Peyer's patch (tissue), 4 donors: ENCODE data around the gene SLC6A9.

Experiments used
- POLR2A ChIP-seq, 2 donors: fragments of 450-650 bp; IDR thresholded peaks; one replicate each; pipeline ENCODE4 v1.5.1; 2017; ENCODE audit warnings: antibody characterized with exemption in 2 of 2, mild to moderate bottlenecking in 2 of 2, moderate library complexity in 2 of 2
- TF ChIP-seq, protein P1 (sequence below), 6 experiments: fragments of 450-650 bp in 4 of 6; fragments of 200-600 bp in 2 of 6; sonication (generic) in 1 of 6; IDR thresholded peaks; one replicate each; pipeline ENCODE4 v1.5.1; 2017 to 2019; ENCODE audit warnings: antibody characterized with exemption in 6 of 6, mild to moderate bottlenecking in 3 of 6, moderate library complexity in 1 of 6

DNA sequence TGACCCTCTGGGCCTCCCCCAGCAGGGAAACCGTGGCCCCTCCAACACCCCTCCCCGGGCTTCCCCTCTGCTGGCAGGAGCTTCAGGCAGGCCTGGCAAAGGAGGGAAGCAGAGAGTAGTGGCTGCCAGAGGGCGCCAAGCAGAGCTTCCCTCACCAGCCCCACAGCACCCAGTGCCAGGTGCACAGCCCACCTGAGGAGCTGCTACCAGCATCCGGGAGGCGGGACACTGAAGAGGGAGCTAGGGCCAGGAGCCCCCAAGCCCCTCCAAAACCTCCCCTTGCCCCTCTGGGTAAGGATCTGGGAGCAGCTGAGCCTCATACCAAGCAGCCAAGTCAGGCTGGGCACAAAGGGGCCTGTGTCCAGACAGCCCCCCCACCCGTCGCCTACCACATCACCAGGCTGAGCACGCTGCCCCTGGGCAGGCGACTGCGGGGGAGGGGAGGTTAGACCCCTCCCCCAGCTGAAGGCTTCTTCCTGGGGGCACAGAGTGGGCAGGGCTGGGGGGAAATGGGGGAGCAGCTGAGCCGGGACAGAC lies 20.3 kb downstream of the SLC6A9 start:
- no peak for TF ChIP-seq POLR2A (IDR thresholded peaks at IDR 0.05)
- TF ChIP-seq, protein P1, sequence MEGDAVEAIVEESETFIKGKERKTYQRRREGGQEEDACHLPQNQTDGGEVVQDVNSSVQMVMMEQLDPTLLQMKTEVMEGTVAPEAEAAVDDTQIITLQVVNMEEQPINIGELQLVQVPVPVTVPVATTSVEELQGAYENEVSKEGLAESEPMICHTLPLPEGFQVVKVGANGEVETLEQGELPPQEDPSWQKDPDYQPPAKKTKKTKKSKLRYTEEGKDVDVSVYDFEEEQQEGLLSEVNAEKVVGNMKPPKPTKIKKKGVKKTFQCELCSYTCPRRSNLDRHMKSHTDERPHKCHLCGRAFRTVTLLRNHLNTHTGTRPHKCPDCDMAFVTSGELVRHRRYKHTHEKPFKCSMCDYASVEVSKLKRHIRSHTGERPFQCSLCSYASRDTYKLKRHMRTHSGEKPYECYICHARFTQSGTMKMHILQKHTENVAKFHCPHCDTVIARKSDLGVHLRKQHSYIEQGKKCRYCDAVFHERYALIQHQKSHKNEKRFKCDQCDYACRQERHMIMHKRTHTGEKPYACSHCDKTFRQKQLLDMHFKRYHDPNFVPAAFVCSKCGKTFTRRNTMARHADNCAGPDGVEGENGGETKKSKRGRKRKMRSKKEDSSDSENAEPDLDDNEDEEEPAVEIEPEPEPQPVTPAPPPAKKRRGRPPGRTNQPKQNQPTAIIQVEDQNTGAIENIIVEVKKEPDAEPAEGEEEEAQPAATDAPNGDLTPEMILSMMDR (IDR thresholded peaks at IDR 0.05) = no peak
